HepG2 (cell line): ENCODE measurements around the gene UBXN2A. TPM values are rescaled to one million over a fixed set of nuclear protein-coding genes. Genes with fewer than 3 reads are reported as not detected.

Experiments
- ATAC-seq: fragments of 200-7000 bp; cut with Tn5 transposase; 3 replicates; pipeline ENCODE4 v1.9.1; 2020; ENCODE audit warnings: mild to moderate bottlenecking, moderate library complexity
- BruUV-seq: library from RNA; stranded (reverse); fragments of 400-500 nt; replicated peaks from 2 replicates; lab custom pipeline; 2021; lab: Mats Ljungman, UMichigan
- CTCF ChIA-PET: fragments of 300-600 bp; formaldehyde crosslinking; extraction: SDS; loops from one replicate; lab custom pipeline; 2021; ENCODE audit warnings: low total read pairs, inconsistent platforms, low intra/inter-chr PET ratio; lab: Yijun Ruan, JAX
- POLR2A ChIA-PET: fragments of 350-600 bp; sonication (Branson Sonifier 250); formaldehyde crosslinking; loops from one replicate; lab custom pipeline; 2020; ENCODE audit warnings: antibody characterized with exemption, inconsistent platforms; lab: Yijun Ruan, JAX
- DNase-seq: peaks from one replicate; pipeline ENCODE4 v3.0.0-alpha.2; 2015; ENCODE audit warnings: low spot score
- FAIRE-seq: peaks from 3 replicates; lab custom pipeline; 2011; peaks lifted over from hg19 to GRCh38; lab: Jason Lieb, UNC
- H2AFZ ChIP-seq: one replicate; pipeline ENCODE4 v1.6.1; 2011; ENCODE audit warnings: low read length, inconsistent platforms
- H3K27ac ChIP-seq: fragments of 300-600 bp; 3 replicates; pipeline ENCODE4 v1.8.0; 2011; ENCODE audit warnings: mixed run types, mild to moderate bottlenecking, mixed read lengths, low read length, inconsistent platforms; ENCODE audit not compliant: insufficient read depth; ENCODE audit errors: extremely low read length
- H3K27me3 ChIP-seq, 2 experiments: fragments of 200-600 bp in 1 of 2; 2 replicates in 1 of 2; 3 replicates in 1 of 2; pipeline versions ENCODE4 v1.6.0 to v1.8.0; 2011; ENCODE audit warnings: low read length in 2 of 2, mild to moderate bottlenecking in 2 of 2, moderate library complexity in 2 of 2, inconsistent platforms in 1 of 2; ENCODE audit not compliant: insufficient read depth in 2 of 2, control insufficient read depth in 1 of 2
- H3K36me3 ChIP-seq, 2 experiments: fragments of 200-600 bp in 1 of 2; replicated peaks in 1 of 2; 2 replicates in 1 of 2; 3 replicates in 1 of 2; pipeline versions ENCODE4 v1.5.1 to v1.8.0; 2011; ENCODE audit warnings: low read length in 2 of 2, inconsistent platforms in 1 of 2; ENCODE audit not compliant: insufficient read depth in 2 of 2, control insufficient read depth in 1 of 2
- H3K4me1 ChIP-seq: 2 replicates; pipeline ENCODE4 v1.5.1; 2012; ENCODE audit warnings: low read length, inconsistent platforms; ENCODE audit not compliant: insufficient read depth
- H3K4me2 ChIP-seq: 2 replicates; pipeline ENCODE4 v1.6.0; 2011; ENCODE audit warnings: low read depth, low read length, inconsistent platforms
- H3K4me3 ChIP-seq, 3 experiments: fragments of 200-600 bp in 1 of 3; sonication (generic), shearing (Covaris generic) in 1 of 3; replicated peaks in 1 of 3; 2 replicates each; pipeline ENCODE4 v1.5.1; 2011 to 2016; ENCODE audit warnings: low read length in 3 of 3, inconsistent platforms in 2 of 3, low read depth in 2 of 3, mild to moderate bottlenecking in 2 of 3, control low read depth in 1 of 3, mixed read lengths in 1 of 3; ENCODE audit not compliant: insufficient read depth in 1 of 3
- H3K79me2 ChIP-seq: one replicate; pipeline ENCODE4 v1.6.1; 2011; ENCODE audit warnings: low read length, inconsistent platforms; ENCODE audit not compliant: insufficient read depth
- H3K9ac ChIP-seq: 2 replicates; pipeline ENCODE4 v1.6.0; 2011; ENCODE audit warnings: mild to moderate bottlenecking, low read depth, low read length, inconsistent platforms; ENCODE audit not compliant: insufficient read depth
- H3K9me3 ChIP-seq: 2 replicates; pipeline ENCODE4 v1.5.1; 2012; ENCODE audit warnings: mild to moderate bottlenecking, low read length
- H4K20me1 ChIP-seq: 2 replicates; pipeline ENCODE4 v1.6.0; 2011; ENCODE audit warnings: inconsistent platforms, mild to moderate bottlenecking, low read length, moderate library complexity; ENCODE audit not compliant: insufficient read depth
- ATF1 ChIP-seq: IDR thresholded peaks from 2 replicates; pipeline ENCODE4 v1.6.1; 2016; ENCODE audit warnings: mild to moderate bottlenecking, control low read depth
- BCL6 ChIP-seq: IDR thresholded peaks from 2 replicates; pipeline ENCODE4 v1.6.1; 2016; ENCODE audit warnings: missing genetic modification reagents, missing compliant biosample characterization
- HDAC1 ChIP-seq: sonication (generic); formaldehyde crosslinking; IDR thresholded peaks from 2 replicates; pipeline ENCODE4 v1.5.1; 2020; ENCODE audit warnings: mild to moderate bottlenecking, missing genetic modification reagents
- NCOA5 ChIP-seq: sonication (generic); formaldehyde crosslinking; IDR thresholded peaks from 2 replicates; pipeline ENCODE4 v1.4.0; 2020; ENCODE audit warnings: missing genetic modification reagents
- NONO ChIP-seq, 2 experiments: fragments of 450-650 bp in 1 of 2; sonication (generic) in 1 of 2; formaldehyde crosslinking in 1 of 2; IDR thresholded peaks in 1 of 2; conservative IDR thresholded peaks in 1 of 2; 2 replicates each; pipeline versions ENCODE4 v1.6.1 to v1.8.0; 2017 to 2022; ENCODE audit warnings: mild to moderate bottlenecking in 1 of 2, missing genetic modification reagents in 1 of 2, moderate library complexity in 1 of 2
- SRSF1 ChIP-seq: fragments of 200-400 bp; formaldehyde crosslinking; optimal IDR thresholded peaks from 2 replicates; pipeline ENCODE3; 2017; ENCODE audit warnings: mild to moderate bottlenecking, low read depth, low read length, moderate library complexity
- ZFP62 ChIP-seq: sonication (generic); formaldehyde crosslinking; IDR thresholded peaks from 2 replicates; pipeline ENCODE4 v1.4.0; 2020; ENCODE audit warnings: missing genetic modification reagents
- ZSCAN30 ChIP-seq: sonication (generic); formaldehyde crosslinking; IDR thresholded peaks from 2 replicates; pipeline ENCODE4 v1.5.0; 2020; ENCODE audit warnings: mild to moderate bottlenecking, missing genetic modification reagents
- WGBS: methylation state at CpG from one replicate; pipeline ENCODE4 v1.1.6; 2017; ENCODE audit warnings: low lambda C conversion rate; 5-methylcytosine and 5-hydroxymethylcytosine counted together
- in situ Hi-C: cut with HindIII; loops from 2 replicates; pipeline ENCODE4 v1.10.0; 2017; ENCODE audit warnings: low pct_unique_long_range_greater_than_20kb; ENCODE audit not compliant: extremely low pct_ligation_motif_present
- intact Hi-C: fragments of 100-400 bp; cut with micrococcal nuclease; formaldehyde crosslinking; loops from one replicate; pipeline ENCODE4 v1.10.0; 2022; ENCODE audit not compliant: unreplicated experiment
- polyA plus RNA-seq, 8 experiments: library from polyadenylated mRNA; depleted of rRNA in 3 of 8; stranded (reverse) in 7 of 8; unstranded in 1 of 8; fragments of >200 nt; fragmentation: Illumina TruSeq in 4 of 8; extraction: Trizol in 4 of 8; gene quantifications; 2 replicates each; pipeline versions ENCODE4 v1.2.1 to v1.2.3, GENCODE V29; 2011 to 2016; ENCODE audit warnings: low read depth in 4 of 8, missing spikeins in 1 of 8, mixed read lengths in 1 of 8; ENCODE audit not compliant: insufficient read depth in 1 of 8
- total RNA-seq, 5 experiments: library from RNA; depleted of rRNA; stranded (reverse); fragments of >200 nt; fragmentation: Illumina TruSeq; extraction: Trizol; gene quantifications; 2 replicates each; pipeline ENCODE4 v1.2.3, GENCODE V29; 2016; ENCODE audit warnings: low read depth in 1 of 5
- TF ChIP-seq, protein P1 (sequence below): sonication (generic); formaldehyde crosslinking; IDR thresholded peaks from 2 replicates; pipeline ENCODE4 v1.5.0; 2020; ENCODE audit warnings: missing genetic modification reagents
- TF ChIP-seq, protein P2 (sequence below), 2 experiments: IDR thresholded peaks; 2 replicates each; pipeline ENCODE4 v1.6.1; 2011 to 2012; ENCODE audit warnings: low read length in 2 of 2, borderline replicate concordance in 1 of 2, low read depth in 1 of 2, mild to moderate bottlenecking in 1 of 2, moderate library complexity in 1 of 2
- TF ChIP-seq, protein P3 (sequence below): sonication (generic); formaldehyde crosslinking; IDR thresholded peaks from 2 replicates; pipeline ENCODE4 v1.5.0; 2020; ENCODE audit warnings: mild to moderate bottlenecking, missing genetic modification reagents

The UBXN2A gene
- total and polyA plus RNA-seq, 2 of the 13 experiments (the other 11 are each of a cell fraction or from before 2014, with no cell fraction given): 8.3 to 20.9 TPM

DNA sequence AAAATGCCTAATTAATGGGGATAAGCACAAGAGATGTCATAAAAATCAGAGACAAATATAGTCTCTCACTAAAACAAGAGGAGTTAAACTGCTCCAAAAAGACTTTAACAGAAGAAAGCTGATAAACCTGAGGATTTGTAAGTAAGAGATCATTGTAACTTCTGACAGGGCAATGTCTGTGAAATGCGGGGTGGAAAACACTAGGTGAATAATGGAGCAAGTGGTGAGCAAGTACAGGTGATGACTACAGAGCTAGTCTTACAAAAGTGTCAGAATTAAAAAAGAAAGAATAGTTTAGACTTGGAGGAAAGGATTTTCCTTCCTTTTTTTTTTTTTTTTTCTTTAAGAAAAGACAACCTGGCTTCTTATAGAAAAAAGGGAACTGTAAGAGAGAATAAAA lies 36.0 kb upstream of the UBXN2A start (continued):
- TF ChIP-seq ZSCAN30 (CRISPR knock-in tag): no peak
- no peak for TF ChIP-seq NCOA5
- TF ChIP-seq SRSF1: no peak
- no peak for TF ChIP-seq HDAC1 (CRISPR knock-in tag)
- TF ChIP-seq, all 625 proteins: peak for 0

DNA sequence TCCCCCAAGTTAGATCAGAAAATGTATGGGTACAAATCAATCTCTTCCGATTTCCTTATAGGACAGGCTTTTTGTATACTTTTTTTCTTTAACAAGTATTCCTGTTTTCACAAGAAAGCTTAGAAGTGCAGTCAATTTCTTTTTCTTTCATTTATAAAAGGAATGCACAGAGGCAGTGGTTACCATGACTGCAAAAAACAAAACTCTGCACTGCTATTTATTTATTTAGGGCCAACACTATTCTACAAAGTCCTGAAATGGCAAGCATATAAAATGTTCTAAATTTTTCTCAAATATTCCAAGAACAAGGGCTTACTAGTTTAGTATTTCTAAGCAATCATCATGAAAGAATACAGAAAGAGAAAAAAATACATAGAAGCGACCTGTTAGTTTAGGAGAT lies 35.6 kb upstream of the UBXN2A start:
- no peak overlapping the region for H3K4me3 ChIP-seq
- peaks cover 27% of the 10 kb centered on the region for H3K4me1 ChIP-seq
- ATAC-seq: no peak

More for the DNA sequence above, 35.6 kb upstream of the UBXN2A start:
- FAIRE-seq (no peak), DNase-seq (no peak)
- no TSS peak for BruUV-seq
- in situ Hi-C loops: no loop called here
- 99% methylated on average over 2 of the region's 2 CpGs for WGBS
- Histone ChIP-seq H3K79me2 (peaks cover 59% of the 10 kb centered on the region), H3K27me3 (no peaks in the 10 kb centered on the region), H3K9ac (no peak overlapping the region), H3K4me2 (no peak overlapping the region), H3K36me3 (no peaks in the 10 kb centered on the region), H4K20me1 (no peaks in the 10 kb centered on the region; the same call in 1 of the 2 replicates), H3K9me3 (no peaks in the 10 kb centered on the region), H2AFZ (no peak overlapping the region), H3K27ac (peak overlapping the region; percentile 32)
- ChIA-PET CTCF (no interaction called here), POLR2A (interaction anchor here (0.7 to 1.3 kb wide), 2 partner anchors 22 to 111 kb away, joined by 4 to 6 read pairs; partner anchors contain the start of gene ATAD2B)
- intact Hi-C loops: no loop called here
- TF ChIP-seq, protein P1, sequence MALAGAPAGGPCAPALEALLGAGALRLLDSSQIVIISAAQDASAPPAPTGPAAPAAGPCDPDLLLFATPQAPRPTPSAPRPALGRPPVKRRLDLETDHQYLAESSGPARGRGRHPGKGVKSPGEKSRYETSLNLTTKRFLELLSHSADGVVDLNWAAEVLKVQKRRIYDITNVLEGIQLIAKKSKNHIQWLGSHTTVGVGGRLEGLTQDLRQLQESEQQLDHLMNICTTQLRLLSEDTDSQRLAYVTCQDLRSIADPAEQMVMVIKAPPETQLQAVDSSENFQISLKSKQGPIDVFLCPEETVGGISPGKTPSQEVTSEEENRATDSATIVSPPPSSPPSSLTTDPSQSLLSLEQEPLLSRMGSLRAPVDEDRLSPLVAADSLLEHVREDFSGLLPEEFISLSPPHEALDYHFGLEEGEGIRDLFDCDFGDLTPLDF: no peak
- TF ChIP-seq ATF1 (CRISPR knock-in tag) (no peak), BCL6 (CRISPR knock-in tag) (no peak), NONO (IDR thresholded peaks at IDR 0.05) (no peak), NONO (CRISPR knock-in tag; conservative IDR thresholded peaks at IDR 0.05) (no peak), ZFP62 (CRISPR knock-in tag) (no peak)
- TF ChIP-seq, protein P2, sequence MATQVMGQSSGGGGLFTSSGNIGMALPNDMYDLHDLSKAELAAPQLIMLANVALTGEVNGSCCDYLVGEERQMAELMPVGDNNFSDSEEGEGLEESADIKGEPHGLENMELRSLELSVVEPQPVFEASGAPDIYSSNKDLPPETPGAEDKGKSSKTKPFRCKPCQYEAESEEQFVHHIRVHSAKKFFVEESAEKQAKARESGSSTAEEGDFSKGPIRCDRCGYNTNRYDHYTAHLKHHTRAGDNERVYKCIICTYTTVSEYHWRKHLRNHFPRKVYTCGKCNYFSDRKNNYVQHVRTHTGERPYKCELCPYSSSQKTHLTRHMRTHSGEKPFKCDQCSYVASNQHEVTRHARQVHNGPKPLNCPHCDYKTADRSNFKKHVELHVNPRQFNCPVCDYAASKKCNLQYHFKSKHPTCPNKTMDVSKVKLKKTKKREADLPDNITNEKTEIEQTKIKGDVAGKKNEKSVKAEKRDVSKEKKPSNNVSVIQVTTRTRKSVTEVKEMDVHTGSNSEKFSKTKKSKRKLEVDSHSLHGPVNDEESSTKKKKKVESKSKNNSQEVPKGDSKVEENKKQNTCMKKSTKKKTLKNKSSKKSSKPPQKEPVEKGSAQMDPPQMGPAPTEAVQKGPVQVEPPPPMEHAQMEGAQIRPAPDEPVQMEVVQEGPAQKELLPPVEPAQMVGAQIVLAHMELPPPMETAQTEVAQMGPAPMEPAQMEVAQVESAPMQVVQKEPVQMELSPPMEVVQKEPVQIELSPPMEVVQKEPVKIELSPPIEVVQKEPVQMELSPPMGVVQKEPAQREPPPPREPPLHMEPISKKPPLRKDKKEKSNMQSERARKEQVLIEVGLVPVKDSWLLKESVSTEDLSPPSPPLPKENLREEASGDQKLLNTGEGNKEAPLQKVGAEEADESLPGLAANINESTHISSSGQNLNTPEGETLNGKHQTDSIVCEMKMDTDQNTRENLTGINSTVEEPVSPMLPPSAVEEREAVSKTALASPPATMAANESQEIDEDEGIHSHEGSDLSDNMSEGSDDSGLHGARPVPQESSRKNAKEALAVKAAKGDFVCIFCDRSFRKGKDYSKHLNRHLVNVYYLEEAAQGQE (IDR thresholded peaks at IDR 0.05; ENCODE audit: borderline replicate concordance in 1 of 2, low read depth in 1 of 2, low read length in 2 of 2): no peak
- TF ChIP-seq, protein P3, sequence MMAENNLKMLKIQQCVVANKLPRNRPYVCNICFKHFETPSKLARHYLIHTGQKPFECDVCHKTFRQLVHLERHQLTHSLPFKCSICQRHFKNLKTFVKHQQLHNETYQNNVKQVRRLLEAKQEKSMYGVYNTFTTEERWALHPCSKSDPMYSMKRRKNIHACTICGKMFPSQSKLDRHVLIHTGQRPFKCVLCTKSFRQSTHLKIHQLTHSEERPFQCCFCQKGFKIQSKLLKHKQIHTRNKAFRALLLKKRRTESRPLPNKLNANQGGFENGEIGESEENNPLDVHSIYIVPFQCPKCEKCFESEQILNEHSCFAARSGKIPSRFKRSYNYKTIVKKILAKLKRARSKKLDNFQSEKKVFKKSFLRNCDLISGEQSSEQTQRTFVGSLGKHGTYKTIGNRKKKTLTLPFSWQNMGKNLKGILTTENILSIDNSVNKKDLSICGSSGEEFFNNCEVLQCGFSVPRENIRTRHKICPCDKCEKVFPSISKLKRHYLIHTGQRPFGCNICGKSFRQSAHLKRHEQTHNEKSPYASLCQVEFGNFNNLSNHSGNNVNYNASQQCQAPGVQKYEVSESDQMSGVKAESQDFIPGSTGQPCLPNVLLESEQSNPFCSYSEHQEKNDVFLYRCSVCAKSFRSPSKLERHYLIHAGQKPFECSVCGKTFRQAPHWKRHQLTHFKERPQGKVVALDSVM (CRISPR knock-in tag): no peak
